Measurements from ENCODE around the gene IFT88. TPM values are rescaled to one million over a fixed set of nuclear protein-coding genes. Genes with fewer than 3 reads are reported as not detected.

IFT88 gene
- total and polyA plus RNA-seq, 2 donors (not counting 1 experiment from before 2014, with no cell fraction given): 9.3 to 17.5 TPM

- Histone ChIP-seq H3K27ac (ENCODE audit: insufficient read depth, low read length) (no peak overlapping the region), H2AFZ (ENCODE audit: low read length) (no peak overlapping the region), H4K20me1 (ENCODE audit: control insufficient read depth, extremely low read depth, insufficient read depth, low read length) (no peaks in the 10 kb centered on the region), H3K4me2 (ENCODE audit: extremely low read depth, insufficient read depth, low read length) (no peak overlapping the region), H3K4me3 (replicated peaks in 1 of 4; ENCODE audit: control extremely low read depth in 1 of 4, insufficient read depth in 1 of 4, low read depth in 3 of 4, low read length in 4 of 4) (no peak overlapping the region), H3K9me3 (ENCODE audit: control insufficient read depth, insufficient read depth, low read depth, low read length) (no peaks in the 10 kb centered on the region), H3K79me2 (ENCODE audit: control insufficient read depth, insufficient read depth, low read length) (no peaks in the 10 kb centered on the region), H3K4me1 (ENCODE audit: control insufficient read depth, extremely low read depth, insufficient read depth, low read length) (no peaks in the 10 kb centered on the region), H3K36me3 (ENCODE audit: control insufficient read depth, insufficient read depth, low read length) (no peaks in the 10 kb centered on the region), H3K27me3 (ENCODE audit: control insufficient read depth, insufficient read depth, low read length) (no peaks in the 10 kb centered on the region), H3K9ac (ENCODE audit: insufficient read depth, low read length) (no peak overlapping the region)
- no peak for TF ChIP-seq CTCF (conservative IDR thresholded peaks at IDR 0.05 in 1 of 2, IDR thresholded peaks at IDR 0.05 in 1 of 2; ENCODE audit: low read depth in 1 of 2, low read length in 2 of 2)
- no peak for TF ChIP-seq EZH2 (IDR thresholded peaks at IDR 0.05; ENCODE audit: low read length, missing control alignments)
- no peak for DNase-seq (ENCODE audit: low read depth in 2 of 2)
These were observed 171.7 kb downstream of the IFT88 start for GRCh38 chr13:20738616-20739015.

GRCh38 chr13:20740021-20740420 is 173.1 kb downstream of the IFT88 start:
- Histone ChIP-seq H3K36me3 (ENCODE audit: control insufficient read depth, insufficient read depth, low read length) (no peaks in the 10 kb centered on the region), H3K4me1 (ENCODE audit: control insufficient read depth, extremely low read depth, insufficient read depth, low read length) (no peaks in the 10 kb centered on the region), H3K79me2 (ENCODE audit: control insufficient read depth, insufficient read depth, low read length) (no peaks in the 10 kb centered on the region), H3K27ac (ENCODE audit: insufficient read depth, low read length) (no peak overlapping the region), H2AFZ (ENCODE audit: low read length) (no peak overlapping the region), H3K9me3 (ENCODE audit: control insufficient read depth, insufficient read depth, low read depth, low read length) (no peaks in the 10 kb centered on the region), H3K4me3 (replicated peaks in 1 of 4; ENCODE audit: control extremely low read depth in 1 of 4, insufficient read depth in 1 of 4, low read depth in 3 of 4, low read length in 4 of 4) (no peak overlapping the region), H3K9ac (ENCODE audit: insufficient read depth, low read length) (no peak overlapping the region), H3K27me3 (ENCODE audit: control insufficient read depth, insufficient read depth, low read length) (no peaks in the 10 kb centered on the region), H4K20me1 (ENCODE audit: control insufficient read depth, extremely low read depth, insufficient read depth, low read length) (no peaks in the 10 kb centered on the region), H3K4me2 (ENCODE audit: extremely low read depth, insufficient read depth, low read length) (no peak overlapping the region)
- no peak for DNase-seq (ENCODE audit: low read depth in 2 of 2)
- TF ChIP-seq CTCF (conservative IDR thresholded peaks at IDR 0.05 in 1 of 2, IDR thresholded peaks at IDR 0.05 in 1 of 2; ENCODE audit: low read depth in 1 of 2, low read length in 2 of 2) (no peak), EZH2 (IDR thresholded peaks at IDR 0.05; ENCODE audit: low read length, missing control alignments) (no peak)

Other genes starting within 250 kb of the IFT88 start
- 16.9 and 20.1 TPM in 2 replicates for gene CRYL1, start 41.3 kb upstream of the IFT88 start, total RNA-seq
- 18.3 and 27.4 TPM in 2 replicates for gene CRYL1, start 41.3 kb upstream of the IFT88 start, polyA plus RNA-seq
- 2.3 and 3.1 TPM in 2 replicates for gene IL17D, start 136.5 kb downstream of the IFT88 start, total RNA-seq
- gene IL17D, start 136.5 kb downstream of the IFT88 start, polyA plus RNA-seq: 1.2 and 1.5 TPM in 2 replicates
- gene EEF1AKMT1, start 206.8 kb downstream of the IFT88 start, total RNA-seq: 7.6 and 9.8 TPM in 2 replicates
- gene EEF1AKMT1, start 206.8 kb downstream of the IFT88 start, polyA plus RNA-seq: 17.7 and 18.0 TPM in 2 replicates

All from fibroblast of lung (primary cell).